Activated CD4-positive, alpha-beta T cell treated with anti-CD3 and anti-CD28 coated beads for 36 hours (primary cell): ENCODE measurements around the gene ROBO2. TPM values are rescaled to one million over a fixed set of nuclear protein-coding genes. Genes with fewer than 3 reads are reported as not detected.

Experiments
- ATAC-seq: fragments of 200-7000 bp; cut with Tn5 transposase; one replicate; pipeline ENCODE4 v1.10.0; 2021; ENCODE audit warnings: mild to moderate bottlenecking, moderate library complexity
- CTCF ChIA-PET: fragments of 350-600 bp; sonication (Branson Sonifier 250); formaldehyde crosslinking; loops from one replicate; lab custom pipeline; 2021; ENCODE audit warnings: antibody characterized with exemption; lab: Charles Lee
- POLR2A ChIA-PET: fragments of 350-600 bp; sonication (Branson Sonifier 250); formaldehyde crosslinking; loops from one replicate; lab custom pipeline; 2021; ENCODE audit warnings: antibody characterized with exemption, inconsistent platforms; lab: Charles Lee
- DNase-seq: peaks from one replicate; pipeline ENCODE4 v3.0.0-alpha.2; 2020
- H3K27ac Mint-ChIP-seq: one replicate; pipeline ENCODE4 v1.8.0; 2021; ENCODE audit warnings: mixed read lengths
- H3K27me3 Mint-ChIP-seq: one replicate; pipeline ENCODE4 v1.8.0; 2021; ENCODE audit warnings: mixed read lengths
- H3K36me3 Mint-ChIP-seq: one replicate; pipeline ENCODE4 v1.8.0; 2021; ENCODE audit warnings: low read depth, mixed read lengths
- H3K4me1 Mint-ChIP-seq: one replicate; pipeline ENCODE4 v1.8.0; 2021; ENCODE audit warnings: mixed read lengths
- H3K4me3 Mint-ChIP-seq: one replicate; pipeline ENCODE4 v1.8.0; 2021; ENCODE audit warnings: mild to moderate bottlenecking, moderate library complexity, mixed read lengths
- H3K9me3 Mint-ChIP-seq: one replicate; pipeline ENCODE4 v1.8.0; 2021; ENCODE audit warnings: low read depth, mixed read lengths
- intact Hi-C, 2 experiments: fragments of 100-400 bp; cut with DNase I in 1 of 2; cut with micrococcal nuclease in 1 of 2; formaldehyde crosslinking; loops; one replicate each; pipeline versions ENCODE4 v1.14.2 to v1.15.1; 2022 to 2024; cut with DNase I, micrococcal nuclease
- total RNA-seq, 2 experiments: library from RNA; stranded (reverse); gene quantifications; one replicate each; pipeline ENCODE4 v1.2.3, GENCODE V29; 2021

The ROBO2 gene
- total RNA-seq, 2 experiments from 2014 or later: not detected

GRCh38 chr3:77348244-77348855 lies 308.5 kb downstream of the ROBO2 start:
- no peak for DNase-seq
- no peaks in the 10 kb centered on the region for H3K4me1 Mint-ChIP-seq
- intact Hi-C loops: loop anchor here in 1 of 2 experiments (10.0 kb wide), 1 partner anchor 1296 kb away; no protein-coding TSS in a partner anchor
- no peaks in the 10 kb centered on the region for H3K36me3 Mint-ChIP-seq
- H3K4me3 Mint-ChIP-seq: no peak overlapping the region
- CTCF ChIA-PET: interaction anchor here (0.7 kb wide), 1 partner anchor 1726 kb away, joined by 3 read pairs; no protein-coding TSS in a partner anchor
- H3K9me3 Mint-ChIP-seq: peaks cover 10% of the 10 kb centered on the region
- no peak for ATAC-seq
- no peaks in the 10 kb centered on the region for H3K27me3 Mint-ChIP-seq
- POLR2A ChIA-PET: no interaction called here
- H3K27ac Mint-ChIP-seq: no peak overlapping the region

GRCh38 chr3:77354958-77355357 lies 315.1 kb downstream of the ROBO2 start:
- no peaks in the 10 kb centered on the region for H3K4me1 Mint-ChIP-seq
- ATAC-seq: no peak
- intact Hi-C loops: no loop called here
- no peak overlapping the region for H3K27ac Mint-ChIP-seq
- CTCF ChIA-PET: no interaction called here
- no peaks in the 10 kb centered on the region for H3K27me3 Mint-ChIP-seq
- H3K36me3 Mint-ChIP-seq: no peaks in the 10 kb centered on the region
- no peak for DNase-seq
- H3K4me3 Mint-ChIP-seq: no peak overlapping the region
- H3K9me3 Mint-ChIP-seq: peaks cover 7% of the 10 kb centered on the region
- POLR2A ChIA-PET: no interaction called here

- DNase-seq: no peak
- ChIA-PET POLR2A (no interaction called here), CTCF (no interaction called here)
- peaks cover 11% of the 10 kb centered on the region for H3K9me3 Mint-ChIP-seq
- no peak overlapping the region for H3K27ac Mint-ChIP-seq
- ATAC-seq: no peak
- no peak overlapping the region for H3K4me3 Mint-ChIP-seq
- intact Hi-C loops: no loop called here
- no peaks in the 10 kb centered on the region for H3K36me3 Mint-ChIP-seq
- no peaks in the 10 kb centered on the region for H3K4me1 Mint-ChIP-seq
- no peaks in the 10 kb centered on the region for H3K27me3 Mint-ChIP-seq
Observed at GRCh38 chr3:77362936-77363335, 323.0 kb downstream of the ROBO2 start.

GRCh38 chr3:77365152-77365551 lies 325.3 kb downstream of the ROBO2 start:
- ChIA-PET CTCF (no interaction called here), POLR2A (no interaction called here)
- Mint-ChIP-seq H3K4me3 (no peak overlapping the region), H3K9me3 (peaks cover 11% of the 10 kb centered on the region), H3K27me3 (no peaks in the 10 kb centered on the region), H3K36me3 (no peaks in the 10 kb centered on the region), H3K4me1 (no peaks in the 10 kb centered on the region), H3K27ac (no peak overlapping the region)
- ATAC-seq (no peak), DNase-seq (no peak)
- intact Hi-C loops: no loop called here

GRCh38 chr3:77370413-77370812 lies 330.5 kb downstream of the ROBO2 start:
- no peak overlapping the region for H3K4me3 Mint-ChIP-seq
- no peaks in the 10 kb centered on the region for H3K4me1 Mint-ChIP-seq
- ChIA-PET POLR2A (no interaction called here), CTCF (no interaction called here)
- H3K27ac Mint-ChIP-seq: no peak overlapping the region
- intact Hi-C loops: no loop called here
- peaks cover 5% of the 10 kb centered on the region for H3K9me3 Mint-ChIP-seq
- ATAC-seq: no peak
- no peaks in the 10 kb centered on the region for H3K36me3 Mint-ChIP-seq
- DNase-seq: no peak
- H3K27me3 Mint-ChIP-seq: no peaks in the 10 kb centered on the region

GRCh38 chr3:77372018-77372417 lies 332.1 kb downstream of the ROBO2 start:
- H3K27ac Mint-ChIP-seq: no peak overlapping the region
- peaks cover 4% of the 10 kb centered on the region for H3K9me3 Mint-ChIP-seq
- CTCF ChIA-PET: no interaction called here

GRCh38 chr3:77372634-77373346 lies 332.9 kb downstream of the ROBO2 start:
- ATAC-seq (no peak), DNase-seq (no peak)
- no peaks in the 10 kb centered on the region for H3K36me3 Mint-ChIP-seq
- ChIA-PET CTCF (no interaction called here), POLR2A (no interaction called here)
- no peak overlapping the region for H3K27ac Mint-ChIP-seq
- H3K4me1 Mint-ChIP-seq: no peaks in the 10 kb centered on the region
- no peaks in the 10 kb centered on the region for H3K27me3 Mint-ChIP-seq
- H3K4me3 Mint-ChIP-seq: no peak overlapping the region
- intact Hi-C loops: no loop called here
- H3K9me3 Mint-ChIP-seq: peaks cover 4% of the 10 kb centered on the region

More at GRCh38 chr3:77372018-77372417, 332.1 kb downstream of the ROBO2 start:
- Mint-ChIP-seq H3K4me3 (no peak overlapping the region), H3K27me3 (no peaks in the 10 kb centered on the region), H3K36me3 (no peaks in the 10 kb centered on the region), H3K4me1 (no peaks in the 10 kb centered on the region)
- intact Hi-C loops: no loop called here
- ATAC-seq (no peak), DNase-seq (no peak)
- POLR2A ChIA-PET: no interaction called here

- Mint-ChIP-seq H3K27me3 (no peaks in the 10 kb centered on the region), H3K36me3 (no peaks in the 10 kb centered on the region), H3K9me3 (peaks cover 5% of the 10 kb centered on the region), H3K4me1 (no peaks in the 10 kb centered on the region), H3K4me3 (no peak overlapping the region), H3K27ac (no peak overlapping the region)
- ATAC-seq: no peak
- intact Hi-C loops: no loop called here
- POLR2A ChIA-PET: no interaction called here
- DNase-seq: no peak
- CTCF ChIA-PET: interaction anchor here (0.6 kb wide), 1 partner anchor 106 kb away, joined by 4 read pairs; no protein-coding TSS in a partner anchor
Observed at GRCh38 chr3:77373619-77374018, 333.7 kb downstream of the ROBO2 start.

- Mint-ChIP-seq H3K36me3 (no peaks in the 10 kb centered on the region), H3K27me3 (no peaks in the 10 kb centered on the region), H3K4me3 (no peak overlapping the region), H3K27ac (no peak overlapping the region), H3K9me3 (peaks cover 7% of the 10 kb centered on the region), H3K4me1 (no peaks in the 10 kb centered on the region)
- DNase-seq: no peak
- POLR2A ChIA-PET: no interaction called here
- no peak for ATAC-seq
- intact Hi-C loops: no loop called here
- CTCF ChIA-PET: no interaction called here
Observed at GRCh38 chr3:77376511-77376910, 336.6 kb downstream of the ROBO2 start.

GRCh38 chr3:77377717-77378116 lies 337.8 kb downstream of the ROBO2 start:
- ATAC-seq (no peak), DNase-seq (no peak)
- Mint-ChIP-seq H3K4me1 (no peaks in the 10 kb centered on the region), H3K4me3 (no peak overlapping the region), H3K27ac (no peak overlapping the region), H3K9me3 (peaks cover 7% of the 10 kb centered on the region), H3K27me3 (no peaks in the 10 kb centered on the region), H3K36me3 (no peaks in the 10 kb centered on the region)
- intact Hi-C loops: no loop called here
- POLR2A ChIA-PET: no interaction called here
- CTCF ChIA-PET: no interaction called here

GRCh38 chr3:77380136-77380535 lies 340.2 kb downstream of the ROBO2 start:
- no peaks in the 10 kb centered on the region for H3K4me1 Mint-ChIP-seq
- intact Hi-C loops: no loop called here
- ATAC-seq (no peak), DNase-seq (no peak)
- ChIA-PET POLR2A (no interaction called here), CTCF (no interaction called here)
- H3K4me3 Mint-ChIP-seq: no peak overlapping the region
- no peaks in the 10 kb centered on the region for H3K27me3 Mint-ChIP-seq
- H3K36me3 Mint-ChIP-seq: no peaks in the 10 kb centered on the region
- H3K9me3 Mint-ChIP-seq: peaks cover 7% of the 10 kb centered on the region
- H3K27ac Mint-ChIP-seq: no peak overlapping the region

- POLR2A ChIA-PET: no interaction called here
- H3K27me3 Mint-ChIP-seq: no peaks in the 10 kb centered on the region
- no peak for DNase-seq
Observed at GRCh38 chr3:77381431-77381830, 341.5 kb downstream of the ROBO2 start.

More at GRCh38 chr3:77381431-77381830, 341.5 kb downstream of the ROBO2 start:
- no peak overlapping the region for H3K27ac Mint-ChIP-seq
- H3K36me3 Mint-ChIP-seq: no peaks in the 10 kb centered on the region
- no peaks in the 10 kb centered on the region for H3K4me1 Mint-ChIP-seq
- no peak for ATAC-seq
- CTCF ChIA-PET: no interaction called here
- peaks cover 10% of the 10 kb centered on the region for H3K9me3 Mint-ChIP-seq
- intact Hi-C loops: no loop called here
- no peak overlapping the region for H3K4me3 Mint-ChIP-seq
